ENCODE measurements around the gene ADIPOR2.

Gene ADIPOR2, protein sequence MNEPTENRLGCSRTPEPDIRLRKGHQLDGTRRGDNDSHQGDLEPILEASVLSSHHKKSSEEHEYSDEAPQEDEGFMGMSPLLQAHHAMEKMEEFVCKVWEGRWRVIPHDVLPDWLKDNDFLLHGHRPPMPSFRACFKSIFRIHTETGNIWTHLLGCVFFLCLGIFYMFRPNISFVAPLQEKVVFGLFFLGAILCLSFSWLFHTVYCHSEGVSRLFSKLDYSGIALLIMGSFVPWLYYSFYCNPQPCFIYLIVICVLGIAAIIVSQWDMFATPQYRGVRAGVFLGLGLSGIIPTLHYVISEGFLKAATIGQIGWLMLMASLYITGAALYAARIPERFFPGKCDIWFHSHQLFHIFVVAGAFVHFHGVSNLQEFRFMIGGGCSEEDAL

GRCh38 chr12:1690578-1691122, at the start of gene ADIPOR2:
Gene ADIPOR2 (plus strand): TSS chr12:1691070. CDS start chr12:1754344, 63,274 bp downstream.
- DNase-seq: peak; percentile 95

GRCh38 chr12:1642513-1642912, 48.4 kb upstream of the ADIPOR2 start:
- no peak for DNase-seq

- DNase-seq: no peak
Measured at GRCh38 chr12:1643043-1643442, 47.8 kb upstream of the ADIPOR2 start.

GRCh38 chr12:1643905-1644533, 46.9 kb upstream of the ADIPOR2 start:
- no peak for DNase-seq

- DNase-seq: no peak
Measured at GRCh38 chr12:1644534-1645438, 46.1 kb upstream of the ADIPOR2 start.

GRCh38 chr12:1645819-1646218, 45.1 kb upstream of the ADIPOR2 start:
- no peak for DNase-seq

- DNase-seq: no peak
Measured at GRCh38 chr12:1646569-1647284, 44.1 kb upstream of the ADIPOR2 start.

DNA sequence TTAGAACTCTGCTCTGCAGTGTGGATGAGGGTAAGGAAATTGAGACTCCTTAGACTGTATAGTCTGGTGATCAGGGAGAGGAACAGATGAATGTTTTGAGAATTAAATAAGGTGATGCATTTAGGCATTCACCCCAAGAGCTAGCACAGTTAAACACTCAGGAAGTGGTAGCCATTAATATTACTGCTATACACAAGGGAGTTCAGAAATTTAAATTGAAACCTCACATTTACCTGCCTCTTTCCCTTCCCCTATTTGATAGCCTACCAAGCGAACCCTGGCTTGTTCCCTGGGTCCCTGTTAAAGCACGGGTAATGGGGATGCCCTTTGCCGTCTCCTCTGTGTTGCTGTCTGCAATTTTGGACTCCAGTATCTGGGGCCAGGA, 43.6 kb upstream of the ADIPOR2 start:
- no peak for DNase-seq

GRCh38 chr12:1650260-1650977, 40.5 kb upstream of the ADIPOR2 start:
- DNase-seq: no peak

DNA sequence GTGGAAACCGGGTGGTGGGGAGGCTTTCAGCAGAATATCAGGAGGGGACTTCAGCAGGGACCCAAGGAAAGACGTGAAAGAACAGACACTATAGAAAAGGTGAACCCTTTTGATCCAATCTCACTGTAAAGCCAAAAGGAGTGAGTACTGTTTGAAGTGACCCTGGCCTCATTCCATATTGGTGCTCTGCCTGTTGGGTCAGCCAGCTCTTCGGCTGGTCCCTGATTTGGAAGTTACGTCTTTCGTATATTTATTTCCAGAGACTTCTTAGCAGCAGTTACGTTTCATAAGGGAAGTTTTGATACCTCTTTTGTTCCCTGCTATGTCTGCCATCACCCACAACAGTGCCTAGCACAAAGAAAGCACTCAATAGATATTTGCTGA, 39.9 kb upstream of the ADIPOR2 start:
- DNase-seq: no peak

DNA sequence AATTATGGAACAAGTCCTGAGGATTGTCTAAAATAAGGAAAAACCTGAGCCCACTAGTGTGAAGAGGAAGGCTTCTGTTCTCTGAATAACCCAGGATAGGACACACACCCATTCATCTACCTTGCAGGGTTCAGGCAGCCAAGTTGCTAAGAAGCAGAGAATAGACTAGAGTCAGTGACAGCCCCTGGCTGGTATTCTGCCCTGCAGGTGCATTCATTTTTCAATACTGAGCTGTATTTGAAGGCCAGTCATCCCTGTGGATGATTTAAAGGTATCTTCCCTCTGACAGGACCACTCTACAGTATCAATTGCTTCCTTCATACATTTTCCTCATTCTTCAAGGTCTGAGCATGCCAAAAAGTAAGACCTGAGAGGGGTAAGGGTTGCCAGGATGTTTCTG, 38.9 kb upstream of the ADIPOR2 start:
- DNase-seq: no peak

- DNase-seq: no peak
Measured at GRCh38 chr12:1655225-1655788, 35.6 kb upstream of the ADIPOR2 start.

GRCh38 chr12:1656902-1657301, 34.0 kb upstream of the ADIPOR2 start:
- DNase-seq: no peak

DNA sequence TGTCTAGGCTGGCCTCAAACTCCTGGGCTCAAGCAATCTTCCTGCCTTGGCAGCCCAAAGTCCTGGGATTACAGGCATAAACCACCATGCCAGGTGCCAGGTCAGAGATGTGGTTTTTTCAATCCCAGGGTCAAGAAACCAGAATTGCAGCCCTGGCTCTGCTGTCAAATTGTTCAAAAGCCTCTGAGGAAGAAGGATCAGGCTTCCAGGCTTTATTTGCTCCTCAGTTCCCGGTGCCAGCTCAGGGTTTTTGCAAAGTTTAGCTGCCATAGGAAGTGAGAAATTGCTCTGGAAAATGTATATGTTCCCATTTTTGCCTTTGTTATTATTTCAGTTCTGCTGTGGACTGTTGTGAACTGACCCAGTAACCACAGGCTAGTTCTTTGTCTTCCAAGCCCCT, 33.2 kb upstream of the ADIPOR2 start:
- DNase-seq: no peak

DNA sequence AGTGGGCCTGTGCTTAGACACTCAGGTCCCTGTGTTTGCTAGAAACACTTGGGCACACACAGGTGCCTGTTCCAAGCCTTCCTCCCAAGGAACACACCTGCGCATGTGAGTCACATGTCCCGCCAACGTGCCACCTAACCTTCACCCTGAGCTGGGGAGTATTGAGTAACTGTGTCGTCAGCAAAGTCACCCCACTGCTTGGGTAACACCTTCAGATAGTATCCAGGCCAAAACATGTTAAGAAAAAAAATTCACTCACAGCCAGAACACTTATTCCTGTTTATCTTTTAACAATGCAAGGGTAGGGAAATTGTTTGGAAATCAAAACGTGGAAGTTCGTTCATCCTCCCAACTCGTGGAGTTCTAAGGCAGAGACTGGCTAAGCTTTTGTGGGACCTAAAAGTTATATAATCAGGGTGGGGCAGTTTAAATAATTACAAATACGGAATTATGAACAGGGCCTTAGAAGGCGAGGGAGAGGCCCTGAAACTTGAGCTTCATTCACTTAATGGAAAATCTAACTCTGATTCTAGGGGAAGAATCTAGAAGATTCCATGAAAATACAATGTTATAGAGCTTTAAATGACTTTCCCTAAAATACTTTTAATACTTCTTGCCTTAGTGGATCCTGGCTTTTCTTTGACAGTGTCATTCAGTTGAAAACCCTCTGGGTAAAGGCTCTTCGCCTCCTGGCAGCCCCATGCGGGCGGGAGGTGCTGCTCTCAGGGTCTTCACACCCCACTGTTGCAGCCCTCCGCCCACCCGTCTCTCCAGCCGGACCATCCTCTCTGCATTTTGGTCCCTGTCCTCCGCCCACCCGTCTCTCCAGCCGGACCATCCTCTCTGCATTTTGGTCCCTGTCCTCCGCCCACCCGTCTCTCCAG, 30.3 kb upstream of the ADIPOR2 start:
- DNase-seq: no peak

GRCh38 chr12:1661553-1662335, 29.1 kb upstream of the ADIPOR2 start:
- peak; percentile 92 for DNase-seq

DNA sequence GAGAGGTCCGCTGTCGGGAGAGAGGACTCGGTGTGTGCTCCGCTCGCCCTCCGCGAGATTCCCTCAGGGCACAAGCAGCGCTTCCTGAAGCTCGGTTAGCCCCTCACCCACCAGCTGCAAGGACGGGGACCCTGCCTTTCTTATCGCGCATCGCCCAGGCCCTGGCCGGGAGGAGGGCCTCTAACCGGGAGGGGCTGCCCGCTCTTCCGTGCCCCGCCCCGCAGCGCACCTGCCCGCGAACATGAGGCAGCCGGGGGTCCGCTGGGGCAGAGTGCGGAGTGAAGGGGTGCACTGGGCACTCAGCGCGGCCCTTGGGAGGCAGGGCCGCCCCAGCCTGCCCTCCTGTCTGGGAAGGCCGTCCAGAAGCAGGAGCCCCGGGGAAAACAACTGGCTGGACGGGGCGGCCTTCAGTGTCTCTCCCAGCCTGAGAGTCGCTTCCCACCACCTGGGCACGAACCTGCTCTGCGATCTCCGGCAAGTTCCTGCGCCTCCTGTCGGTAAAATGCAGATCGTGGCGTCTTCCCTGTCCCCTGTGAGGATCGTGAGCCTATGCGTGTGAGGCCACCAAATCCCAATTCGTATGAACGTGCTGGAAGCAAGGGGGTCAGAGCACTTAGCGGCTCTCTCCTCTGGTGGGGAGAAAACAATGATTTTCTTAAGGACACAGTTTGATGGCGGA, 28.0 kb upstream of the ADIPOR2 start:
- no peak for DNase-seq

DNA sequence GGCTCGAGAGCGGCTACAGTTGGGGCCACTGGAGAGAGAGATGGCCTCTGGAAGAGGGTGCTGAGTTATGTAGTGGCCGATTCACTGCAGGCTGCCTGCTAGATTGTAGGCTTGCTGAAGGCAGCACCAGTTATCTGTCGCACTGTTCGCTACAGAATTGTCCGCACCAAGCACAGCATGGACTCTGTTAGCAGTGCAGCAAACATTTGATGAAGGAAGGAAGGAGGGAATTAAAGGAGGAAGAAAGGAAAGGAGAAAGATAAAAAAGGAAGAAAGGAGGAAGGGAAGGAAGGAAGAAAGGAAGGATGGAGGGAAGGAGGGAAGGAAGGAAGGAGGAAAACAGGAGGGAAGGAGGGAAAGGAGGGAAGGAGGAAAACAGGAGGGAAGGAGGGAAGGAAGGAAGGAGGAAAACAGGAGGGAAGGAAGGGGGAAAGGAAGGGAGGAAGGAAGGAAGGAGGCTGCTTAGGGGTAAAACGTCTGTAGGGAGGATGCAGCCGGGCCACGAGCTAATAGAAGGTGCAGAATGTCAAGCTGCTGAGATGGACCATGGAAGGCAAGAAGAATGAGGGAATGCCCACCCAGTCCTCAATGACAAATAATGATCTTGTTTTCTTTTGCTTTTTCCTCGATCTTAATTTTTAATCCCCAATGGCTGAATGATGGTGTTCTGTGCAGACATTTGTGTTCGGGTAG, 27.3 kb upstream of the ADIPOR2 start:
- DNase-seq: no peak

All from GDM1 (cell line).